Breast epithelium (tissue), 3 donors: ENCODE results near the gene HCAR2.

ENCODE experiments used
- POLR2A ChIP-seq: fragments of 450-650 bp; IDR thresholded peaks from one replicate; pipeline ENCODE4 v1.6.1; 2016; ENCODE audit warnings: antibody characterized with exemption, mild to moderate bottlenecking, moderate library complexity
- POLR2AphosphoS5 ChIP-seq, 3 donors: sonication (generic); formaldehyde crosslinking; IDR thresholded peaks; one replicate each; pipeline ENCODE4 v1.6.1; 2017; ENCODE audit warnings: antibody characterized with exemption in 3 of 3
- TF ChIP-seq, protein P1 (sequence below), 3 donors: fragments of 450-650 bp; IDR thresholded peaks; one replicate each; pipeline ENCODE4 v1.5.1; 2016 to 2017; ENCODE audit warnings: antibody characterized with exemption in 3 of 3, mild to moderate bottlenecking in 3 of 3, moderate library complexity in 3 of 3

DNA sequence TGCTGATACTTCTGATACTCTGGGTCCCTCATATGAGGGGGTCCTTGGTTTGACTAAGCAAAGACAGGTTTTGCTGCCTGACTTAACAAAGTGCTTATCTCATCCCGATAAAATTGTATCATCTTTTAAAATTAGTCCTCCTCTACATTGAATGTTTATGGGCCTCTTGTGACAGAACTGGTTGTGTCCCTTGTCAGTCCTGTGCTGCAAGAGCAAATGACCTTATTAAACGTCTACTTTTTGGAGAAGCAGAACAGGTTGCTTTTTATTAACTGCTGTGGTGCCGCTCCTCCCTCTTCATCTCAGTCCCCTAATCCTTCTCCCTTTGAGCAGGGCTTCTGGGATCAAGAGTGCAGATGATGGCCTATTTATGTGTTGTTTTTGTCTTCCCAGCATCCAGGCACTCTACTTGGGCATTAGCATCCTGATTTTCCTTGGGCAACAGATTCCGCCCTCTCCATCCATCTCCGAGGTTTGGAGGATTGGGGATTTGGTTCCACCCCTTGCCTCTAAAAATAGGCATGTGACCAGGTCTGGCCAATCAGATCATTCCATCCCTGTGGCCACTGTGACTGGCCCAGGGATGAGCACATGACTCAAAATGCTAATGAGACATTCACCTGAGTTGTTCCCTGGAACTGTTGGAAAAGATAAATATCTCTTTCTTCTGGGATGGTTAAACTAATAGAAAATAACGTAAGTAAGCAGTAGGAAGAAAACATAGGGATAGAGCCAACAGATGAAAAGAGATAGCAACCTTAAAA, 46.6 kb upstream of the HCAR2 start:
- TF ChIP-seq POLR2AphosphoS5 (IDR thresholded peaks at IDR 0.05) (no peak), POLR2A (no peak)
- TF ChIP-seq, protein P1, sequence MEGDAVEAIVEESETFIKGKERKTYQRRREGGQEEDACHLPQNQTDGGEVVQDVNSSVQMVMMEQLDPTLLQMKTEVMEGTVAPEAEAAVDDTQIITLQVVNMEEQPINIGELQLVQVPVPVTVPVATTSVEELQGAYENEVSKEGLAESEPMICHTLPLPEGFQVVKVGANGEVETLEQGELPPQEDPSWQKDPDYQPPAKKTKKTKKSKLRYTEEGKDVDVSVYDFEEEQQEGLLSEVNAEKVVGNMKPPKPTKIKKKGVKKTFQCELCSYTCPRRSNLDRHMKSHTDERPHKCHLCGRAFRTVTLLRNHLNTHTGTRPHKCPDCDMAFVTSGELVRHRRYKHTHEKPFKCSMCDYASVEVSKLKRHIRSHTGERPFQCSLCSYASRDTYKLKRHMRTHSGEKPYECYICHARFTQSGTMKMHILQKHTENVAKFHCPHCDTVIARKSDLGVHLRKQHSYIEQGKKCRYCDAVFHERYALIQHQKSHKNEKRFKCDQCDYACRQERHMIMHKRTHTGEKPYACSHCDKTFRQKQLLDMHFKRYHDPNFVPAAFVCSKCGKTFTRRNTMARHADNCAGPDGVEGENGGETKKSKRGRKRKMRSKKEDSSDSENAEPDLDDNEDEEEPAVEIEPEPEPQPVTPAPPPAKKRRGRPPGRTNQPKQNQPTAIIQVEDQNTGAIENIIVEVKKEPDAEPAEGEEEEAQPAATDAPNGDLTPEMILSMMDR (IDR thresholded peaks at IDR 0.05) = no peak
